RPMI7951 (cell line): ENCODE data around the gene OR51E1. TPM values are rescaled to one million over a fixed set of nuclear protein-coding genes. Genes with fewer than 3 reads are reported as not detected.
A peak's percentile ranks its signal among the peaks of the same experiment; 100 is the strongest.

Source experiments
- DNase-seq: peaks from one replicate; pipeline ENCODE4 v3.0.0-alpha.2; 2012; ENCODE audit warnings: low read depth
- total RNA-seq: library from RNA; depleted of rRNA; stranded (reverse); fragments of >200 nt; shearing (Covaris generic); gene quantifications from 2 replicates; pipeline ENCODE4 v1.2.3, GENCODE V29; 2014; rRNA removed

The OR51E1 gene, protein sequence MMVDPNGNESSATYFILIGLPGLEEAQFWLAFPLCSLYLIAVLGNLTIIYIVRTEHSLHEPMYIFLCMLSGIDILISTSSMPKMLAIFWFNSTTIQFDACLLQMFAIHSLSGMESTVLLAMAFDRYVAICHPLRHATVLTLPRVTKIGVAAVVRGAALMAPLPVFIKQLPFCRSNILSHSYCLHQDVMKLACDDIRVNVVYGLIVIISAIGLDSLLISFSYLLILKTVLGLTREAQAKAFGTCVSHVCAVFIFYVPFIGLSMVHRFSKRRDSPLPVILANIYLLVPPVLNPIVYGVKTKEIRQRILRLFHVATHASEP
- not detected in 2 replicates for total RNA-seq

- no peak for DNase-seq
Measured at GRCh38 chr11:4643682-4644081, at the start of gene OR51E1. TSS of gene OR51E1 (plus strand) at chr11:4643982. CDS start at chr11:4652527, 8,545 bp downstream.

GRCh38 chr11:4605057-4605456 is 38.7 kb upstream of the OR51E1 start:
- no peak for DNase-seq

DNA sequence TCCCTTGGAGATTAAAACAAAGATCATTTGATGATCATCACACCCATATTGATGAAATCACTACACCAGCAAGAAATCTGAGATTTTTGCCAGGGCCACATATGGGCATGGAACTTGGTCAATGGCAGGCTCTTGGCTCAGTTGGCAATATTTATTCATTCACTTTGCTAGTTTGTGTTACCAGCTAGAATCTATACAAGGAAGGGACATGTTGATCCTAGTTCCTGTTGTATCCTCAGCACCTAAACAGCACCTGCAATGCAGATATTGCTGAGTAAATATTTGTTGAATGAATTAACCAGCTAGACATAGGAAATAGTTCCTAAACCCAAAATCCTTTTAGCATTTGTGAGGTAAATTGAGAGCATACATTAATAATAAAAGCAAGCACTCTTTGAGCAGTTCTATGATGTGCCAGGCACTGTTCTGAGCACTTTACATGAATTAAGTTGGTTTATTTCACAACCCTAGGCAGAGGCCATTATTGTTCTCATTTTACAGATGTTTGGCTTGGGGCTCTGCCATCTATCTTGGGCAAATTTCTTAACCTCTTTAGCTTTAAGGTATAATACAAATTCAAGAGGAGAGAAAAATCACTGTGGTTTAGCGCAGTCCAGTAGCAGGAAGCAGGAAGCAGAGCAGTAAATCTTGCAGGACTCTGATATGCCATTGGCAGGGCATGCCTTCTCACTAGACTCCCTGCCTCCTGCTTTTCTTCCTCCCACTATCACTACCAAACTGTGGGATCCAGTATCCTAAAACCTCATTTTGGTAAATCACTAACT is 37.4 kb upstream of the OR51E1 start:
- peak; percentile 14 for DNase-seq

- peak; percentile 8 for DNase-seq
Measured at GRCh38 chr11:4607096-4607495, 36.7 kb upstream of the OR51E1 start.

- DNase-seq, result peak; percentile 94
Measured at GRCh38 chr11:4607781-4608666, 35.8 kb upstream of the OR51E1 start, which contains the start of gene TRIM68. TSS of gene TRIM68 (minus strand) at chr11:4608231. CDS start at chr11:4605504, 2,727 bp downstream.

DNA sequence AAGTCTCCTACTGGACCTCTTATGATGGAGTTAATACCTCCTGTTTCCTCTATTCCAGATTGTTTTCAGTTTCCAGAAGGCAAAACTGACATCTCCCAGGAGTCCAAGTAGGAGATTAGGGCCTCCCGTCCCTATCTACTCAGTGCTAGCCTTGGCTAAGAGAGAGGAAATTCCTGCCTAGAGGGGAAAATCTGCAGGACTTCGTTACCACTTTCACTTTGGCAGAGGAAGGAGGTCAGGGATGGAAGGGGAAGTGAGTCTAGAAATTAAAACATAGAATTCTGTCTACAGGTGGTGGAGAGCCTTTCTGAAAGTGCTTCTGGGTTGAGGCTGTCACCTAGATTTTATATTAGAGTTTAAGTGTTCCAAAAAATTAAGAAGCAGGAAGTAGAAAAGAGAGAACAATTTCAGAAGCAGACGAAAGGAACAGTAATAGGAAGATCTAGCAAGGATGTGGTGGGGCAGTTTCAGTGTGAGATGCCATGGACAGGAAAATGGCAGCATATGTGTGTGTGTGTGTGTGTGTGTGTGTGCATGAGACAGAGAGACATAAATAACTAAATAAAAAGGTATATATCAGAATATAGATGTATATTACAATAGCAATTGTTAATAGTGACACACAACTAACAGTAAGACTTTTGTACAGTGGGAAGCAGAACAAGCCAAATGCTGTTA is 33.4 kb upstream of the OR51E1 start:
- peak; percentile 47 for DNase-seq

DNA sequence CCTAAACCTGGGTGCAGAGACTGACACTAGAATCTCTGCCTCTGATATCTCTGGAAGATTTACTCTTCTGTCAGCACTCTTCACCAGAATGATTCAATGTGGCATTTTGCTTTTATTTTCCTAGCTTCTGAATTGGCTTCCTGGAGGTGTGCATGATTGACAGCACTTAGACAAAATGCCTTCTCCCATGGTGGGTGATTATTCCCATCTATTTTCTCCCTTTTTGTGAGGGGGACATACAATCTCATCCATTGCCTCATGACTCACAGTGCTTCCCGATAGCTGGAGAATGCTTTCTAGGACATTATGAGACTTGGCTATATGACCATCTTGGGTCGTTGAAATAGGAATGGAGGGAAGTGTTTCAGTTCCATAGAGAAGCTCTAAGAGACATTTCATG is 31.8 kb upstream of the OR51E1 start:
- no peak for DNase-seq

DNA sequence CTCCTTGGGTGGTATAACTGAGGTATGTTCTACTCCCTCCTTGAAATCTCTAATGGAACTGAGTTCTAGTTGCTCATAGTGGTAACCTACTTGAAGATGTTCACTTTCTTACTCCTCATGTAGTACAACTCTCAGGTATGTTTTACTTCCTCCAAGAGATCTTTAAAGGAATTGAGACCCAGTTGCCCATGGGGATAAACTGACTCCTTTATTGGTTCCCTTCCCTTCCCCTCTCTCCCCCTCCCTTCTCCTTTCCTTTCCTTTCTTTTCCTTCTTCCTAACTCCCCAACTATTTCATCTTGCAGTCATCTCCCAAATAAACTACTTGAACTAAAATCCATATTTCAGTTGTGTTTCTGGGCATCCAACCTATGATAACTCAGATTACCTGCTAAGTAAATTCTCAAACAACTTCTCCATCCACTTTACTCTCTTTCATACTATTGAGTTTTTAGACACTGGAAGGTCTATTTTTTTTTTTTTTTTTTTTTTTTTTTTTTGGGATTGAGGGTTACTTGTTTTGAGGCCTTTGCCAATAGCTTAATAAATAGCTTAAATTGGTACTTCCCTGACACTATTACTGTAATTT is 27.8 kb upstream of the OR51E1 start:
- DNase-seq, result no peak

DNA sequence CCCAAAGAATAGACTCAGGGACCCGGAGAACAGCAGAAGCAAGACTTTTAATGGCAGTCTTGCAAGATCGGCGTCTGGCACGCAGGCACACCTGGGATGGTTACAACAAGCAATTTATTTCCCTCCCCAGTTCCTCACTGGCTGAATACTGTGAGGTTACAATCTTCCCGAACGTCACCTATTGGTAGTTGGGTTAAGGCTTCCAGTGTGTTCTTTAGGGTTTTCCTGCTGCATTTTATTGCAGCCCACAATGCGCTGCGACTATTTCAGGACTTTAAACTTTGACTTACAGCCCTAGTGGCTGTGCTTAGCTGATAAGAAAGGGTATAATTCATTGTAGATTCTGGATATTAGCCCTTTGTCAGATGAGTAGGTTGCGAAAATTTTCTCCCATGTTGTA is 24.3 kb upstream of the OR51E1 start:
- no peak for DNase-seq

- DNase-seq, result peak; percentile 63
Measured at GRCh38 chr11:4626207-4627099, 17.3 kb upstream of the OR51E1 start.

- no peak for DNase-seq
Measured at GRCh38 chr11:4636136-4636535, 7.6 kb upstream of the OR51E1 start.

GRCh38 chr11:4636962-4637661 is 6.7 kb upstream of the OR51E1 start, which contains the start of gene OR51D1:
TSS of gene OR51D1 (plus strand) at chr11:4637477. CDS start at chr11:4639791, 2,314 bp downstream.
- DNase-seq, result peak; percentile 48

DNA sequence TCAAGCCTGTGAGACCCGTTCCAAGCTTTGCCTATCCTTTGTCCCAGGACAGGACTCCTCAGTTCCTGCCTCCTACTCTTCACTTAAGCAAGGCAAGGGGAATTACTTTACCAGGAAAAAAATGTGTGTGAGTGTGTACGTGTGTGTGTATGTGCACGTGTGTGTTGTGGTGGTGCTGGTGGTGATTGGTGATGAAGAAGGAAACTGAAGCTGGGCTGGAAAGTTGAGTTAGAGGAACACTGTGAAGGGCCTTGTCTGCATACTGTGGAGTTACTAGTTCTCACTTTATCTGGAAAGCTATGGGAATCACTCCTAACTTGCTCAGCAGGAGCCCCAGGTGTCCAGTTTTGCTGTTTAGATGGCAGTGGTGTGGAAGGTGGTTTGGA is 6.1 kb upstream of the OR51E1 start:
- DNase-seq, result no peak

GRCh38 chr11:4639931-4640330 is 3.9 kb upstream of the OR51E1 start:
- DNase-seq, result no peak

DNA sequence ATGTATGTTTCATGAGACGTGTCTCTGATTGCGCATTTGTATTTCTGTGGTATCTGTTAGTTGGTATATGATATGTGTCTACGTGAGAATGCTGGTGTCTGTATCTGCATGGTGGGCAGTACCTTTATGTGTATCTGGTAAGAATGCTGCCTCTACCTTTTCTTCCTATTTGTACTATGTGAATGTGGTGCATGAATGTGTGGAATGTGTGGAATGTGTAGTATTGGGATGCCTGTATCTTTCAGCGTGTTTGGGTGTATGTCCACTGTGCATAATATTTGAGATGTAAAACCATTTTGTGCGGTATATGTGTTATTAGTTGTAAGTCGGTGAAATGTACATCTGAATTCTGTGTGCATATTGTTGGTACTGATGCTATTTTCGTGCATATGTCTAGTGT is 2.3 kb upstream of the OR51E1 start:
- no peak for DNase-seq

GRCh38 chr11:4642043-4642442 is 1.7 kb upstream of the OR51E1 start:
- no peak for DNase-seq

GRCh38 chr11:4643076-4643475 is 706 bp upstream of the OR51E1 start:
- peak; percentile 16 for DNase-seq

- no peak for DNase-seq
Measured at GRCh38 chr11:4644233-4644632, 451 bp downstream of the OR51E1 start.

- DNase-seq, result no peak
Measured at GRCh38 chr11:4645974-4646373, 2.2 kb downstream of the OR51E1 start.
